Liver (tissue), 9 donors: Measurements from ENCODE around the gene NRF1. TPM values are rescaled to one million over a fixed set of nuclear protein-coding genes. Genes with fewer than 3 reads are reported as not detected.

Experiments
- DNase-seq: peaks from one replicate; pipeline ENCODE4 v3.0.0-alpha.2; 2017; ENCODE audit warnings: low spot score
- H3K27ac ChIP-seq, 2 donors: one replicate each; pipeline ENCODE4 v1.7.0; 2013; ENCODE audit warnings: inconsistent platforms in 2 of 2, low read length in 2 of 2, control low read depth in 1 of 2, low read depth in 1 of 2, mild to moderate bottlenecking in 1 of 2
- H3K27me3 ChIP-seq, 4 donors: one replicate each; pipeline versions ENCODE4 v1.6.1 to v1.7.0; 2013; ENCODE audit warnings: low read length in 3 of 4, inconsistent platforms in 1 of 4, mild to moderate bottlenecking in 1 of 4, moderate library complexity in 1 of 4; ENCODE audit not compliant: control insufficient read depth in 4 of 4, insufficient read depth in 4 of 4
- H3K36me3 ChIP-seq, 4 donors: one replicate each; pipeline versions ENCODE4 v1.6.1 to v1.7.0; 2013; ENCODE audit warnings: low read length in 3 of 4, mild to moderate bottlenecking in 3 of 4, low read depth in 1 of 4, moderate library complexity in 1 of 4; ENCODE audit not compliant: control insufficient read depth in 4 of 4, insufficient read depth in 3 of 4
- H3K4me1 ChIP-seq, 4 donors: one replicate each; pipeline versions ENCODE4 v1.6.1 to v1.7.0; 2013; ENCODE audit warnings: low read length in 3 of 4, mild to moderate bottlenecking in 3 of 4, moderate library complexity in 1 of 4; ENCODE audit not compliant: control insufficient read depth in 4 of 4, insufficient read depth in 4 of 4
- H3K4me3 ChIP-seq, 3 donors: one replicate each; pipeline versions ENCODE4 v1.6.1 to v1.7.0; 2013; ENCODE audit warnings: low read length in 3 of 3, control low read depth in 1 of 3, low read depth in 1 of 3, mild to moderate bottlenecking in 1 of 3
- H3K9ac ChIP-seq, 2 donors: one replicate each; pipeline ENCODE4 v1.7.0; 2013; ENCODE audit warnings: low read length in 2 of 2, mild to moderate bottlenecking in 2 of 2, moderate library complexity in 2 of 2, control low read depth in 1 of 2, low read depth in 1 of 2
- H3K9me3 ChIP-seq, 4 donors: one replicate each; pipeline versions ENCODE4 v1.6.1 to v1.7.0; 2013; ENCODE audit warnings: low read length in 3 of 4; ENCODE audit not compliant: control insufficient read depth in 4 of 4
- ATF3 ChIP-seq: IDR thresholded peaks from 2 replicates; pipeline ENCODE4 v1.6.1; 2016; ENCODE audit warnings: antibody characterized with exemption
- CTCF ChIP-seq: fragments of 150-350 bp; IDR thresholded peaks from 2 replicates; pipeline ENCODE4 v1.5.1; 2017; ENCODE audit warnings: improper control_type of control experiment, low read depth, low read length; ENCODE audit not compliant: missing input control
- EGR1 ChIP-seq, 2 donors: IDR thresholded peaks; 2 replicates each; pipeline ENCODE4 v1.6.1; 2016 to 2018; ENCODE audit warnings: antibody characterized with exemption in 2 of 2, low read depth in 2 of 2
- FOXA1 ChIP-seq: IDR thresholded peaks from 2 replicates; pipeline ENCODE4 v1.6.1; 2016; ENCODE audit warnings: antibody characterized with exemption
- FOXA2 ChIP-seq: IDR thresholded peaks from 2 replicates; pipeline ENCODE4 v1.6.1; 2016; ENCODE audit warnings: antibody characterized with exemption
- GABPA ChIP-seq, 2 donors: IDR thresholded peaks in 1 of 2; conservative IDR thresholded peaks in 1 of 2; 2 replicates each; pipeline ENCODE4 v1.6.1; 2016; ENCODE audit warnings: antibody characterized with exemption in 2 of 2, mild to moderate bottlenecking in 1 of 2, moderate library complexity in 1 of 2
- HNF4A ChIP-seq, 2 donors: conservative IDR thresholded peaks; 2 replicates each; pipeline ENCODE4 v1.6.1; 2016; ENCODE audit warnings: antibody characterized with exemption in 2 of 2, mild to moderate bottlenecking in 2 of 2
- HNF4G ChIP-seq: IDR thresholded peaks from 2 replicates; pipeline ENCODE4 v1.6.1; 2016; ENCODE audit warnings: antibody characterized with exemption
- MAX ChIP-seq: IDR thresholded peaks from 2 replicates; pipeline ENCODE4 v1.6.1; 2016; ENCODE audit warnings: antibody characterized with exemption
- RAD21 ChIP-seq, 2 donors: IDR thresholded peaks; 2 replicates each; pipeline ENCODE4 v1.6.1; 2016; ENCODE audit warnings: antibody characterized with exemption in 2 of 2, mild to moderate bottlenecking in 2 of 2
- REST ChIP-seq: IDR thresholded peaks from 2 replicates; pipeline ENCODE4 v1.6.1; 2016; ENCODE audit warnings: antibody characterized with exemption, mild to moderate bottlenecking
- SP1 ChIP-seq: IDR thresholded peaks from 2 replicates; pipeline ENCODE4 v1.6.1; 2018; ENCODE audit warnings: antibody characterized with exemption, mild to moderate bottlenecking
- YY1 ChIP-seq: IDR thresholded peaks from 2 replicates; pipeline ENCODE4 v1.6.1; 2016; ENCODE audit warnings: antibody characterized with exemption, mild to moderate bottlenecking
- ZBTB33 ChIP-seq: IDR thresholded peaks from 2 replicates; pipeline ENCODE4 v1.6.1; 2016; ENCODE audit warnings: antibody characterized with exemption
- WGBS: extraction: QIAGEN DNeasy Blood & Tissue Kit; methylation state at CpG from one replicate; pipeline ENCODE4 v1.1.7; 2013; 5-methylcytosine and 5-hydroxymethylcytosine counted together
- polyA plus RNA-seq, 2 donors: library from polyadenylated mRNA; stranded (reverse) in 1 of 2; unstranded in 1 of 2; fragments of 200-250 nt in 1 of 2; fragments of >200 nt in 1 of 2; fragmentation: Nextera tagmentation in 1 of 2; extraction: Ambion mirVana in 1 of 2; gene quantifications; one replicate each; pipeline versions ENCODE4 v1.2.1 to v1.2.3, GENCODE V29; 2013 to 2015
- total RNA-seq, 2 donors: library from RNA; depleted of rRNA; stranded (reverse); fragments of >200 nt; gene quantifications; one replicate each; pipeline ENCODE4 v1.2.3, GENCODE V29; 2014
- donor health status: healthy.
- donor health status: healthy.
- donor health status: healthy.
- donor health status: healthy.
- donor health status: healthy.

The NRF1 gene
- total and polyA plus RNA-seq, 4 donors: 1.3 to 14.8 (median 5.3) TPM

GRCh38 chr7:129605960-129606614, 5.4 kb upstream of the NRF1 start:
- TF ChIP-seq HNF4G (no peak), FOXA1 (no peak), ZBTB33 (no peak), FOXA2 (no peak), GABPA (IDR thresholded peaks at IDR 0.05 in 1 of 2, conservative IDR thresholded peaks at IDR 0.05 in 1 of 2) (no peak), HNF4A (conservative IDR thresholded peaks at IDR 0.05) (no peak), YY1 (no peak), ATF3 (no peak), EGR1 (IDR thresholded peaks at IDR 0.05; ENCODE audit: low read depth in 2 of 2) (no peak)
- H3K27ac ChIP-seq: peak overlapping the region in 1 of 2 donors; percentile 4
- H3K27me3 ChIP-seq: no peaks in the 10 kb centered on the region
- DNase-seq: no peak
- H3K4me3 ChIP-seq: no peak overlapping the region
- no peak overlapping the region for H3K9ac ChIP-seq
- peaks cover 0 to 2% (median 0%) of the 10 kb centered on the region in 4 donors for H3K36me3 ChIP-seq
- peaks cover 0 to 11% (median 5%) of the 10 kb centered on the region in 4 donors for H3K4me1 ChIP-seq
- H3K9me3 ChIP-seq: no peaks in the 10 kb centered on the region
- WGBS: 95% methylated on average over 6 of the region's 6 CpGs

- Histone ChIP-seq H3K9me3 (no peaks in the 10 kb centered on the region), H3K27me3 (no peaks in the 10 kb centered on the region), H3K27ac (no peak overlapping the region), H3K4me1 (peaks cover 0 to 11% (median 5%) of the 10 kb centered on the region in 4 donors), H3K36me3 (peaks cover 0 to 2% (median 0%) of the 10 kb centered on the region in 4 donors), H3K4me3 (no peak overlapping the region), H3K9ac (no peak overlapping the region)
- no peak for DNase-seq
- 75% methylated on average over 7 of the region's 7 CpGs for WGBS
- TF ChIP-seq ATF3: no peak
Measured at GRCh38 chr7:129606803-129607202, 4.7 kb upstream of the NRF1 start.

- H3K4me1 ChIP-seq: peaks cover 0 to 12% (median 6%) of the 10 kb centered on the region in 4 donors
- no peaks in the 10 kb centered on the region for H3K9me3 ChIP-seq
- H3K36me3 ChIP-seq: peaks cover 0 to 2% (median 0%) of the 10 kb centered on the region in 4 donors
- 85% methylated on average over 7 of the region's 7 CpGs for WGBS
- no peak overlapping the region for H3K4me3 ChIP-seq
- no peaks in the 10 kb centered on the region for H3K27me3 ChIP-seq
- H3K27ac ChIP-seq: no peak overlapping the region
- DNase-seq: peak; percentile 43
- H3K9ac ChIP-seq: no peak overlapping the region
- no peak for TF ChIP-seq REST
- TF ChIP-seq CTCF: peak; percentile 13
- peak in 1 of 2 donors; percentile 43 for TF ChIP-seq RAD21 (IDR thresholded peaks at IDR 0.05)
- no peak for TF ChIP-seq ATF3
- TF ChIP-seq SP1: no peak
- TF ChIP-seq EGR1 (IDR thresholded peaks at IDR 0.05; ENCODE audit: low read depth in 2 of 2): no peak
- no peak for TF ChIP-seq HNF4A (conservative IDR thresholded peaks at IDR 0.05)
- no peak for TF ChIP-seq MAX
- TF ChIP-seq HNF4G: no peak
- TF ChIP-seq FOXA2: no peak
Measured at GRCh38 chr7:129607471-129608120, 3.9 kb upstream of the NRF1 start.
